HuH-7.5 (cell line): Measurements from ENCODE around the gene APPBP2.
"Not testable (repeated sequence)": the region's sequence is repeated elsewhere in the genome, so short reads cannot be mapped to it uniquely, and the experiment has no call there.

ENCODE experiments used
- DNase-seq: peaks from one replicate; pipeline ENCODE4 v3.0.0; 2011; ENCODE audit warnings: low spot score

Gene APPBP2

DNA sequence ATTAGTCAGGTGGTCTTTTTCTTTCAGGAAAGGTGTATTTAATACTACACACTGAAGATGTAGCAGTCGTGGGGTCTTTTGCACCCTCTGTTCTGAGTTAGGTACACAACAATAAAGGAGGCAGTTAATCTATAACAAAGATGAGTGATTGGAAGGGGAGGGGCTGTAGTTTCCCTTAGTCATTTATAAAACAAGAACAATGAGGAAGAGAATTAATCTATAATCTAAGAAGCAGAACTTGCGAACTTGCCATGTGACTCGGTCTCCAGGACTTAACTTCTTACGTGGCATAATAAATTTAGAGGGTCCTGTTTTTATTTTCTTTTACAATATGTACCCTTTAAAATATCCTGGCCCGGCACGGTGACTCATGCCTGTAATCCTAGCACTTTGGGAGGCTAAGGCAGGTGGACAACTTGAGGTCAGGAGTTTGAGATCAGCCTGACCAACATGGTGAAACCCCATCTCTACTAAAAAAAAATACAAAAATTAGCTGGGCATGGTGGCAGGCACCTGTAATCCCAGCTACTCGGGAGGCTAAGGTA, 8.6 kb upstream of the APPBP2 start:
- DNase-seq, result no peak

DNA sequence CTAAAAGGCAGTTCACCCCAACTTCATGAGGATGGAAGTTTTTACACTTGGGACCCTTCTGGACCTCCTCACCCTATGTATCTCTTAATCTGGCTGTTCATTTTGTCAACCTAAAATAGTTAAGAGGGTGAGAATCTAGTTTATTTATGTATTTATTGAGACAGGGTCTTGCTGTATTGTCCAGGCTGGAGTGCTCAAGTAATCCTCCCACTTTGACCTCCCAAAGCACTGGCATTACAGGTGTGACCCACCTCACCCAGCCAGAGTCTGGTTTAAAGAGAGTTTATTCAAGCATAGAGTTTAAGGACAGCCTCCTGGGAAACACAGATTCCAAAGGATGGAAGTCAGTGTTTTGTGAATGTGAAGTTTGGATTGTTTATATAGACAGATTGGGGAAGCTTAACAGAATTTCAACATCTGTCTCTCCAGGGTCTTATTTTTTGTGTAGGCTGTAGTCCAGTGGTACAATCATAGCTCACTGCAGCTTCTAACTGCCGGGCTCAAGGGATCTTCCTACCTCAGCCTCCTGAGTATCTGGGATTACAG, 8.0 kb upstream of the APPBP2 start:
- DNase-seq, result no peak

DNA sequence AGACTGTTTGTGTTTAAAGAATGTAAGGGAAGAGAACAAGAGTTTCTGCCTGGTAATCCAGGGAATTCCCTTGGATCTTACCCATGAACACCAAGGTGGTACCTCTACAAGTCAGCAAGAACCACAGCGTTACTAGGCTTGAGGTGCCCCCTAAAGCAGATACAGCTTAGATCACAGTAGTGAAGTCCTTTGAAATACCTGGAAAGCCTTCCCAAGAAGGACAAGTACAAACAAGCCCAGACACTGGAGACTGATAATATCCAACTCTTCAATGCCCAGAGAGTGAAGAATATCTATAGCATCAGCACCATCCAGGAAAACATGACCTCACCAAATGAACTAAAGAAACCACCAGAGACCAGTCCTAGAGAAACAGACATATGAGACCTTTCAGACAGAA, 3.8 kb upstream of the APPBP2 start:
- DNase-seq, result no peak

DNA sequence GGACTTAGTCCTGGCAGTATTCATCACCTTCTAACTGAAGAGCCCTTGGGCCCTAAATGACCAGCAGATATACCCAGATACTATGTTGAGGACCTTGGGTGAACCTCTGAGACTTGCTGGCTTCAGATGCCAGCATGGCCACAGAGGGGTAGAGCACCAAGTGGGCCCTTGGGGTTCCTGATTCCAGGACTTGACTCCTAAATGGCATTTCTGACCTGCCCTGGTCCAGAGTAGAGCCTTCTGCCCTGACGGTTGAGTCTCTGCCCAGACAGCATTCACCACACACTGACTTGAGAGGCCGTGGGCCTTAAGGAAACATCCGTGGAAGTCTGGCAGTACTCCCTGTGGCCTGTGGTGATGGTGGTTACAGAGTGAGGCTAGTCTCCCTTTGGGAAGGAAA, 2.8 kb upstream of the APPBP2 start:
- DNase-seq, result no peak

DNA sequence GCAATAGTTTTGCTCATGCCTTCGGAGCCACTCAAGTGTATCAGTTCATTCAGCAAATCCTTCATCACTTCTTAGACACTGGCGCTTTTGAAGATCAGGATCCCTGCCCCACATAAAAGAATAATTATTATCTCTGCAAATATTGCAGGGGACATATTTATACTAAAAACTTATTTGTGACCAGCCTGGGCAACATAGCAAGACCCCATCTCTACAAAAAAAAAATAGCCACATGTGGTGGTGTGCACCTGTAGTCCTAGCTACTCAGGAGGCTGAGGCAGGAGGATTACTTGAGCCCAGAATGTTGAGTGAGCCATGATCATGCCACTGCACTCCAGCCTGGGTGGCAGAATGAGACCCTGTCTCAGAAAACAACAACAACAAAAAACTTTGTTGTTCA, 1.7 kb upstream of the APPBP2 start:
- no peak for DNase-seq

DNA sequence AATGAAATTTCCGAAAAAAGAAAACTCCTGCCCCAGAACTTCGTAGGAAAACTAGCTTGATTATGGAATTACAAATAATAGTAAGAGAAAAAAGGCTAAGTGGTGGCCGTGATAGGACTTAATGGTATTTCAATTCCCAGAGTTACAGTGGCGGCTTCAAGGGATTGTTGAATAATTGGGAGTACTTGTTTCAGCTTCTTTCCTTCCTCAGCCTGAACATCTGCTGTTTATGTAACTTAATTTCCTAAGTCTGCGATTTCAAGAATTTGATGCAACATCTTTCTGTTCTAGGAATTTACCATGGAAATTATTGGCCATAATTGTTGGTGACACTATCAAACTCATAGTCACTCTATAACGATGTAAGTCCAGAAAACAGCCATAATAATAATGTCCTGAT, 684 bp upstream of the APPBP2 start:
- DNase-seq, result no peak

DNA sequence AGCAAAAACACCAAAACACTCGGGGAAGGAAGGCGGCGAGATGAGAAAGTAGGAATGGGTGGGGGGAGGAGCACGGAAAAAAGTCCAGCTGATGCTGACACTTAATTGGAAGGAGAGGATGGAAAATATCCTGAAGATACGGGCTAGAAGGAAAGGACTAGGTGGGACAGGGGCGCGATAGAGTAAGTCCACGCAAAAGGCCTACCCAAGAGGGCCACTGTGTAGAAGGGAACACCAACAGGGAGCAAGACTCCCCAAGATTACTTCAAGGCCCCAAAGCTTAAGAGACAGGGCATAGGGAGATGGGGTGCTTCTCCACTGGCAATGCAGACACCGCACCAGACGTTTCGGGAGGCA, 736 bp downstream of the APPBP2 start:
- DNase-seq, result peak; percentile 45

DNA sequence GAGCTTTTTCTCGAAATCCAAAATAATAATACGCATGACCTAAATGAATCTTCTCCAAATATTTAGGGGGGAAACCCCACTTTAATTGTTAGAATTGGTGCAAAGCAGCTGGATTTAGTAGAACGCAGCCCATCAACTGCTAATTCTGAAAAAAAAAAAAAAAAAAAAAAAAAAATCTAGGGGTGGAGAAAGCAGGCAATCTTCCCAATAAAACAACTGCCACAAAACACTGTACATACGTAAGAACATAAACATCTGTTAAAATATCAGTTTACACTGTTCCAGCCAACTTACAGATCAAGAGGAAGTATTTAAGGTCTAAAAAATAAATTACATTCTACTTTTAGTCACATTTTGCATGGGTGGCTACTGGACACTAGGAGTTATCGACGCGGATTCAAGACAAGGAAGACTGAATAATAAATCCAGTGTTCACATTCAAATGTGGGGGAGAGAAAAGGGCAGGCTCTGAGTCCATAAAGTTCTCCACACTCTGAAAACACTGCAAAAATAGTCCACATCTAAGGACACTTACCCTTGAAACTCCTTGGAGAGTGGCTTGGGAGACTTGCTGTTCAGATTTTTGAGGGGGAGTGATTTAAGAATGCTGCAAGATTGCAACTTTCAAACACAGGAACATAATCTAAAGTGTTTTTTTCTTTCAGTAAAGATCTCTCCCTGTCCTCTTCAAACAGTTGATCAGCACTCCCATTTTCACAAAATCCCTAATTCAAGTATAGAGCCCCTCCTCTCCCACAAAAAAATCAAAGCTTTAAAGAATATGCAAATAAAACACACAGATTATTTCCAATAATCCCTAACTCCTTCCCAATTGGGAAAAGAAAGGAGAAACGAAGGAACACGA, 1.3 kb downstream of the APPBP2 start:
- peak; percentile 43 for DNase-seq

DNA sequence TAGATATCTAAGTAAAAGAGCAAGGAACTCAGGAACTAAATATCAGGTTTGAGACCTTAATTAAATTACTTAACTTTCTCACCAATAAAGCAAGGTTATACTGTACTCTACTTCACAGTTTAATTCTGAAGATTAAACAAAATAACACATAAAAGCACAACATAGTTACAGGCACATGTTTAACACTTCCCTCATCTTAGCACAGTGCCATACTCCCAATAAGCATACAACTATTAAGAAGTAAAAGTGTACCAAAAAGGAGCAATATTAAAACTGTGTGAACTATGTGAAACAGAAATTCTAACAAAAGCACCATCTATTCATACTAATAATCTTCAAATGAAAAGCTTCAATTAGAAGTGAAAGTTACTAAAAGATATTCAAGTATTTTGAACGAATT, 2.2 kb downstream of the APPBP2 start:
- no peak for DNase-seq

DNA sequence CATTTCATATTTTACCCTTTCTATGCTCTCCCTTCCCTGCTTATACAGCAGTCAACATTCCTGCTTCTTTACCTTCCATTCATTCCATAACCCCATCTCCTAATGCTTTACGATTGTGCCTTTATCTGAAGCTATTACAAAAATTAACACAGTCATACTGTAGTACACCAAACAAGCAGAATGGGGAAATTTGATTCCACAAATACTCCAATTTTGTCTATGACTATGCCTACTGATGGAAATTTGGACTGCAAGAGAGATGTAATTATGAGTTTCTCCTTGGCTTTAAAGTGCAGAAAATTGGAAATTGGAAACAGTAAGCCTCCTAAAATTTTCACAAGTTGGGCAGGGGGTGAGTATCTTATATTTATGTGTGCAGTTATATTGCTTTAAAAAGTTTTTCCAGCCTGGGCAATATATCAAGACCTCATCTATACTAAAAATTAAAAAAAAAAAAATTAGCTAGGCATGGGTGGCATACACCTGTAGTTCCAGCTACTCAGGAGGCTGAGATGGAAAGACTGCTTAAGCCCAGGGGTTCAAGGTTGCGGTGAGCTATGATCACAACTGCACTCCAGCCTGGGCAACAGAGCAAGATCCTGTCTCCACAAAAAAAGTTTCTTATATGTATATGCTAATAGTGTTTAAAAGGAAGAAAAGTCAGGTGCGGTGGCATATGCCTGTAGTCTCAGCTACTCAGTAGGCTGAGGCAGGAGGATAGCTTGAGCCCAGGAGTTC, 3.0 kb downstream of the APPBP2 start:
- DNase-seq, result no peak

DNA sequence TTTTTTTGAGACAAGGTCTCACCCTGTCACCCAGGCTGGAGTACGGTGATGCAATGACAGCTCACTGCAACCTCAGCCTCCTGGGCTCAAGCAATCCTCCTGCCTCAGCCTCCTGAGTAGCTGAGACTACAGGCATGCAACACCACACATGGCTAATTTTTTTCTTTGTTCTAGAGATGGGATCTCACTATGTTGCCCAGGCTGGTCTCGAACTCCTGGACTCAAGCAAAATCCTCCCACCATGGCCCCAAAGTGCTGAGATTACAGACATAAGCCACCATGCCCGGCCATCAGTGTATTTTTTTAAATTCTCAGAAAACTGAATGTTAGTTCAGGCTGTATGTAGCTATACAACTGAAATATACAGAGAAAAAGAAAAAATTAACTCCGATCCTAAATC, 6.2 kb downstream of the APPBP2 start:
- DNase-seq, result no peak

DNA sequence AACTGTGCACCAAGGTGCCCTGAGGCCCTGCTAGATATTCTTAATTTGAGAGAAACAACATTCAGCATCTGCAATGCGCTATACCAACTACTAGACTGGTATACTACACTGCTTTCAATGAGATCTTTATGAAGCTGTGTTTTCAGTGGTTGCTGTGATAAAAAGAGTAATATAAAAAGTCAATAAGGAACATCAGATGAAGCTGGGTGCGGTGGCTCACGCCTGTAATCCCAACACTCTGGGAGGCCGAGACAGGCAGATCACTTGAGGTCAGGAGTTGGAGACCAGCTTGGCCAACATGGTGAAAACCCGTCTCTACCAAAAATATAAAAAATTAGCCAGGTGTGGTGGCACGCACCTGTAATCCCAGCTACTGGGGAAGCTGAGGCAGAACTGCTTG, 10.4 kb downstream of the APPBP2 start:
- not testable (repeated sequence) for DNase-seq

DNA sequence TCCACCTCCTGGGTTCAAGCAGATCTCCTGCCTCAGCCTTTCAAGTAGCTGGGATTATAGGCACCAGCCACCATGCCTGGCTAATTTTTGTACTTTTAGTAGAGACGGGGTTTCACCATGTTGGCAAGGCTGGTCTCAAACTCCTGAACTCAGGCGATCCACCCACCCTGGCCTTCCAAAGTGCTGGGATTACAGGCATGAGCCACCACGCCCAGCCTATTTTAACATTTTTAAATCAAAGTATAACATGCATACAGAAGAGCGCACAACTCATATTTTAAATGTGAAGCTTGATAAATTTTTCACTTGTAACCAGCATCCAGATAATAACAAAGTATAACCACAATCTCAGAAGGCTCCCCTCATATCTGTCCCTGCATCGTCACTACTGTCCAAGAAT, 10.8 kb downstream of the APPBP2 start:
- DNase-seq, result not testable (repeated sequence)

DNA sequence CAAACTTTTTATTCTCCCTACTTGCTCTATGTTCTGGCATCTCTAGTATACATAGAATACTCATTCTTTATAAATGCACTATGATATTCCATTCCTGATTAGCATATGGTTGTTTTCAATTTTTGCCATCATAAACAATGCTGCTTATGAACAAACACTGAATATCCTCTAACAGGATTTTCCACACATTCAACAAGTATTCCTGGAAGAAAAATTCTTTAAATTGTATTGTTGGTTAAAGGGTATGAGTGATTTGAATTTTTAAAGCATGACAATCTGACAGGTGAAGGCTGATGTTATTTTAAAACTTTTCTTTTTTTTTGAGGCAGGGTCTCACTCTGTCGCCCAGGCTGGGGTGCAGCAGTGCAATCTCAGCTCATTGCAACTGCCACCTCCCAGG, 11.5 kb downstream of the APPBP2 start:
- no peak for DNase-seq

DNA sequence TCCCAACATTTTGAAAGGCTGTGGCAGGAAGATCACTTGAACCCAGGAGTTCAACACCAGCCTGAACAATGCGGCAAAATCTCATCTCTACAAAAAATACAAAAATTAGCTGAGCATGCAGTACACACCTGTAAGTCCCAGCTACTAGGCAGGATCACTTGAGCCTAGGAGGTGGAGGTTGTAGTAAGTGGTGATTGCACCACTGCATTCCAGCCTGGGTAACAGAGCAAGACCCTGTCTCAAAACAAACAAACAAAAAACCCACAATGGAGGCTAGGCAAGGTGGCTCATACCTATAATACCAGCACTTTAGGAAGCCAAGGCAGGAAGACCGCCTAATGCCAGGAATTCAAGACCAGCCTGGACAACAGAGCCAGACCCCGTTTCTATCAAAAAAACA, 12.0 kb downstream of the APPBP2 start:
- no peak for DNase-seq

DNA sequence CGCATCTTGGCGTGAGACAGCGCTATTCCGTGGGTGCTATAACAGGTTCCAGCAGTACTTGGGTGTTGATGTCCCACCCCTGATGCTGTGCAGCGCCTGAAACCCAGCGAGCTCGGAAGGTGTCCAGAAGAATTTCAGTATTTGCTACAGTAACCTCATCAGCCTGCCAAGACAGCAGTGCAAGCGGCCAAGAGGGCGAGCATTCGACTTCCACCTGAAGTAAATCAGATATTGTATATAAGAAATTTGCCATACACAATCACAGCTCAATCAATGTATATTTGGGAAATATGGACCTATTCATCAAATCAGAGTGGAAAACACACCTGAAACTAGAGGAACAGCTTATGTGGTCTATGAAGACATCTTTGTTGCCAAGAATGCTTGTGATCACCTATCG, 13.0 kb downstream of the APPBP2 start:
- DNase-seq, result no peak

DNA sequence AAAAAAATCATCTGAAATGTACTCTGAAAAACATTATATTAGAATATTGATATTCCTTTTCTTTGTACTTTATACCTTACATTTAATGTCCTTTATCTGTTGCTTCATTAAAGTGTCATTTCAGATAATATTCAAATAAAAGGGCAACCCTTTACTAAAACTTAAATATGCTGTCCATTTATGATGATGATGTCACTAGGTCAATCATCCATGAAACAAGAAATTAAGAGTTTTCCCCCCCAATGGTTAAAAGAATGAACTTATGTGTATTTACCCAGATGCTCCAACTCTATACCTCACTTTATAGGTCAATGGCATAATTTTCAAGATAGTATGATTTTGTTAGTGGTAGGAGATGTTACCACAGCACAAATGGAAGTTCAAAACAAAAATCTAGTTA, 15.3 kb downstream of the APPBP2 start:
- DNase-seq, result no peak

DNA sequence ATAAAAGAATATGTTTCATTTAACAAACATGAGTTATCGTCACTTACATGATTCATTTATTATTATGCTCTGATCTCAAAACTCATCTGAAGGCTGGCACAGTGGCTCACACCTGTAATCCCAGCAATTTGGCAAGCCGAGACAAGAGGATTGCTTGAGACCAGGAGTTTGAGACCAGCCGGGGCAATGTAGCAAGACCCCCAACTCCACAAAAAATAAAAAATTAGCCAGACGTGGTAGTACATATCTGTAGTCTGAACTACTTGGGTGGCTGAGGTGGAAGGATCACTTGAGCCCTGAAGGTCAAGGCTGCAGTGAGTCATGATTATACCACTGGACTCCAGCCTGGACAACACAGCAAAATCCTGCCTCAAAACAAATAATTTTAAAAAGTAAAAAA, 16.0 kb downstream of the APPBP2 start:
- DNase-seq, result no peak

DNA sequence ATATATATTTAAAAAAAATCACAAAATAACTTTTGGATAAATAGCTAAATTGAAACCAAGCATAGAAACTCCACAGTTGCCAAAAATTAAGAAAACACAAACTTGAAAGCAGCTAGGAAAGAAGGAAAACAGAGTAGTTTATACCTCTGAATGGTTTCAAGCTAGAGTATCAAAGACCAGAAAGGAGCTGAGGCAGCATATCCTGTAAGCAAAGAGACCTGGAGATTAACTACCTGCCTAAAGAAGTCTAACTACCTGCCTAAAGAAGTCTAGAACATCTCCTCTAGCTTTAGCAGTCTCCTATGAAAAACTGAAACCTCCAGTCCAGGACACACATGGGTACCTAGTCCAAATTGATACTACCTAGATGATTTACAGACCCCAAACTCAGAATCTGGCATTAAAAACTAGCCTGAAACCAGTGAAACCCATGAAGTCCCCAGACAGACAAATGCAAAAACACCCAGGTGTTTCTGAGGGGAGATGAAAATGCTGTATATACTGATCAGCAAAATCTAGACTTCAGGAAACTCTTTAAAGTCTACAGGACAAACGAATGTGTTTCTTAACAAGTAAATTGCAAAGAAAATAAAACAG, 17.6 kb downstream of the APPBP2 start:
- DNase-seq, result no peak

DNA sequence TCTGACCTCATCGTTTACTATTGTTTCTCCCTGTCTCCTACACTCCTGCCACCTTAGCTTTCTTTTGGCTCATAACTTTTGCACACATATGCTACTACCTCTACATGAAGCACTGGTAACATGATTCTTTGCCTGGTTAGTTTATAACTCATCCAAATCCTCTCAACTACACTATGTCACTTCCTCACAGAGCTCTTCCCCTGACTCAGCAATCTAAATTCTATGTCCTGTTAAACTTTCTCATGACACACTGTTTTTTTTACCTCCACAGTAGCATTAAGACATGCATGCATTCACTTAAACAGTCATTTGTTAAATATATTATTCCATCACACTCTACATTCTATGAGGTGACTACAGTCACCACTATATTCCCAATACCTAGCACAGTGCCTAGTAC, 19.7 kb downstream of the APPBP2 start:
- no peak for DNase-seq

DNA sequence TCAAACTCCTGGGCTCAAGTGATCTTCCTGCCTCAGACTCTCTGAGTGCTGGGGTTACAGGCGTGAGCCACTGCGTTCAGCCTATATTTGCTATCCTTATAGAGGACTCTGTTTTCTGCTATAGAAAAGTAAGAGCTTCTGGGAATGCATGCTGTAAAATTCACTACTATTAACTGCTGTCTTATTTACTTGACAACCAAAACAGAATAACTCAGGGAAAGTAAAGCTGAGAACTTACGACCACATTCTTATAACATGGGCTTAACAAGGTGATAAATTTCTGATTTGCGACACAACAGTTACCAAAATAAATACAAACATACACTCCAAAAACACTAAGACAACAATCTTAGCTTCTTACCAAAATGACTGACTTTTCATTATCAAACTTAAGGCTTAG, 23.9 kb downstream of the APPBP2 start:
- DNase-seq, result no peak

DNA sequence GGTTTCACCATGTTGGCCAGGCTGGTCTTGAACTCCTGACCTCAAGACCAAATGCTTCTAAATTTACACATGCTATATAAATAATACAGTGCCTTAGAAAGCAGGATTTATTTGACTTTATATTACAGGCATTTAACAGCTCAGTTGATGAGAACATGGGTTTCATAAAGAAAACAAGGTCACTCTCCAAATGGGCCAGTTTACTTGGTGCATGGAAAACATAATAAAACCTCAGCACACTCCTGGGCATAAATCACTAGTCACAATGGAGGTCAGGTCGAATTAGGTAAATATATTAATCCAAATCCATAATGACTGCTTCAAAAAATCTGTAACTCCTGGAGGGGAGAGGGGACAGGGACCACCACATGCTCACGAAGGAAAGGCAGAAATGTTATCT, 24.5 kb downstream of the APPBP2 start:
- no peak for DNase-seq

DNA sequence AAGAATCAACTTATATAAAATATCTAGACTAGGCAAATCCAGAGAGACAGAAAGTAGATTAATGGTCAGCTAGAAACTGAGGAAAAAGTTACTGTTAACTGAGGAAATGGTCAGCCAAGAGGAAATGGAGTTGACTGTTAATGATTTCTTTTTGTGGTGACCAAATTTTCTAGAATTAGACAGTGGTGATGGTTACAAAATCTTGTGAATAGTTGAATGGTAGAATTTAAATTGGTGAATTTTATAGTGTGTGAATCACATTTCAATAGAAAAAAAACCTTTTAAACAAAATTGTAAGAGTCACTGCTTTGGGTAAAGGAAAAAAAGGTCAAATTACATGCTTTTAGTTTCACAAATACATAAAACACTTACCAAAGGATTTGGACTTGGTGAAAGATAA, 30.0 kb downstream of the APPBP2 start:
- DNase-seq, result no peak
